ENCODE results near the gene MOSMO. TPM values are rescaled to one million over a fixed set of nuclear protein-coding genes. Genes with fewer than 3 reads are reported as not detected.

Gene MOSMO
- total and polyA plus RNA-seq, 2 of the 4 experiments (the other 2 are of a cell fraction): 10.5 to 16.0 TPM

- H3K4me2 ChIP-seq (ENCODE audit: low read depth, low read length): no peak overlapping the region
- H2BK15ac ChIP-seq (ENCODE audit: low read depth, low read length): no peak overlapping the region
- no CpG with 5 or more reads among the region's 3 CpGs for WGBS, 2 experiments (ENCODE audit: extremely low coverage in 2 of 2, insufficient read length in 1 of 2)
- peaks cover 4% of the 10 kb centered on the region; the same call in 1 of the 2 replicates for H3K27me3 ChIP-seq (ENCODE audit: control insufficient read depth, insufficient read depth, low read length)
- H3K9ac ChIP-seq (ENCODE audit: low read depth, low read length): no peak overlapping the region
- no peak overlapping the region for H4K91ac ChIP-seq (ENCODE audit: insufficient read depth, low read depth, low read length)
- H3K36me3 ChIP-seq (ENCODE audit: control insufficient read depth, insufficient read depth, low read length): no peaks in the 10 kb centered on the region
- H3K4me3 ChIP-seq (ENCODE audit: insufficient read depth, low read depth, low read length): no peak overlapping the region
- H3K4me1 ChIP-seq (ENCODE audit: control insufficient read depth, insufficient read depth, low read length): no peaks in the 10 kb centered on the region
- H4K20me1 ChIP-seq (ENCODE audit: insufficient read depth, low read length): no peaks in the 10 kb centered on the region
- TF ChIP-seq FOS (IDR thresholded peaks at IDR 0.05; ENCODE audit: low read depth, low read length) (no peak), SMC3 (IDR thresholded peaks at IDR 0.05; ENCODE audit: low read depth, low read length) (no peak), CHD1 (IDR thresholded peaks at IDR 0.05; ENCODE audit: low read depth, low read length) (no peak), ELK1 (IDR thresholded peaks at IDR 0.05; ENCODE audit: borderline replicate concordance, low read depth, low read length) (no peak), RCOR1 (IDR thresholded peaks at IDR 0.05; ENCODE audit: insufficient replicate concordance, low read length) (no peak), BHLHE40 (IDR thresholded peaks at IDR 0.05; ENCODE audit: low read depth, low read length) (no peak), MXI1 (IDR thresholded peaks at IDR 0.05; ENCODE audit: borderline replicate concordance, low read depth, low read length) (no peak), RFX5 (IDR thresholded peaks at IDR 0.05; ENCODE audit: low read depth, low read length) (no peak), NFE2L2 (IDR thresholded peaks at IDR 0.05; ENCODE audit: low read depth, low read length) (no peak), POLR2A (IDR thresholded peaks at IDR 0.05; ENCODE audit: low read depth, low read length) (no peak), RAD21 (IDR thresholded peaks at IDR 0.05; ENCODE audit: low read length) (no peak), CEBPB (IDR thresholded peaks at IDR 0.05; ENCODE audit: low read depth, low read length) (no peak), MAZ (IDR thresholded peaks at IDR 0.05; ENCODE audit: borderline replicate concordance, low read depth, low read length) (no peak), MAFK (IDR thresholded peaks at IDR 0.05; ENCODE audit: low read depth, low read length) (no peak)
- TF ChIP-seq, protein P1, sequence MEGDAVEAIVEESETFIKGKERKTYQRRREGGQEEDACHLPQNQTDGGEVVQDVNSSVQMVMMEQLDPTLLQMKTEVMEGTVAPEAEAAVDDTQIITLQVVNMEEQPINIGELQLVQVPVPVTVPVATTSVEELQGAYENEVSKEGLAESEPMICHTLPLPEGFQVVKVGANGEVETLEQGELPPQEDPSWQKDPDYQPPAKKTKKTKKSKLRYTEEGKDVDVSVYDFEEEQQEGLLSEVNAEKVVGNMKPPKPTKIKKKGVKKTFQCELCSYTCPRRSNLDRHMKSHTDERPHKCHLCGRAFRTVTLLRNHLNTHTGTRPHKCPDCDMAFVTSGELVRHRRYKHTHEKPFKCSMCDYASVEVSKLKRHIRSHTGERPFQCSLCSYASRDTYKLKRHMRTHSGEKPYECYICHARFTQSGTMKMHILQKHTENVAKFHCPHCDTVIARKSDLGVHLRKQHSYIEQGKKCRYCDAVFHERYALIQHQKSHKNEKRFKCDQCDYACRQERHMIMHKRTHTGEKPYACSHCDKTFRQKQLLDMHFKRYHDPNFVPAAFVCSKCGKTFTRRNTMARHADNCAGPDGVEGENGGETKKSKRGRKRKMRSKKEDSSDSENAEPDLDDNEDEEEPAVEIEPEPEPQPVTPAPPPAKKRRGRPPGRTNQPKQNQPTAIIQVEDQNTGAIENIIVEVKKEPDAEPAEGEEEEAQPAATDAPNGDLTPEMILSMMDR (conservative IDR thresholded peaks at IDR 0.05; ENCODE audit: low read depth, low read length): no peak
- TF ChIP-seq, protein P2, sequence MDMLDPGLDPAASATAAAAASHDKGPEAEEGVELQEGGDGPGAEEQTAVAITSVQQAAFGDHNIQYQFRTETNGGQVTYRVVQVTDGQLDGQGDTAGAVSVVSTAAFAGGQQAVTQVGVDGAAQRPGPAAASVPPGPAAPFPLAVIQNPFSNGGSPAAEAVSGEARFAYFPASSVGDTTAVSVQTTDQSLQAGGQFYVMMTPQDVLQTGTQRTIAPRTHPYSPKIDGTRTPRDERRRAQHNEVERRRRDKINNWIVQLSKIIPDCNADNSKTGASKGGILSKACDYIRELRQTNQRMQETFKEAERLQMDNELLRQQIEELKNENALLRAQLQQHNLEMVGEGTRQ (IDR thresholded peaks at IDR 0.05; ENCODE audit: low read depth, low read length): no peak
- no peak overlapping the region for H2BK120ac ChIP-seq (ENCODE audit: low read depth, low read length)
- no peaks in the 10 kb centered on the region for H3K79me1 ChIP-seq (ENCODE audit: low read depth in 1 of 2, low read length in 2 of 2)
- H3K4ac ChIP-seq (ENCODE audit: low read depth, low read length): no peak overlapping the region
- H2AK9ac ChIP-seq (replicated peaks; ENCODE audit: low read depth, low read length, poor library complexity): peak overlapping the region; percentile 31
- DNase-seq: no peak
- no peaks in the 10 kb centered on the region for H3K9me1 ChIP-seq (ENCODE audit: insufficient read depth, low read length)
- no peak overlapping the region for H3K27ac ChIP-seq (ENCODE audit: insufficient read depth, low read length)
- CTCF ChIA-PET: interaction anchor here (0.6 kb wide), 1 partner anchor 521 kb away, joined by 3 read pairs; no protein-coding TSS in a partner anchor
- POLR2A ChIA-PET (ENCODE audit: unreplicated experiment): no interaction called here
- BruUV-seq (replicated peaks): no TSS peak
- H2AFZ ChIP-seq (replicated peaks; ENCODE audit: low read length, poor library complexity): no peak overlapping the region
- intact Hi-C loops (cut with micrococcal nuclease): no loop called here
- ATAC-seq (ENCODE audit: low read depth): no peak
- no peak overlapping the region for H2BK20ac ChIP-seq (ENCODE audit: low read depth, low read length)
- H3K56ac ChIP-seq (ENCODE audit: extremely low read depth, insufficient read depth, low read length): no peak overlapping the region
- H2BK5ac ChIP-seq (ENCODE audit: low read depth, low read length, poor library complexity, severe bottlenecking): no peak overlapping the region
- no peak overlapping the region for H4K8ac ChIP-seq (ENCODE audit: low read depth in 2 of 2, low read length in 2 of 2)
- H3K18ac ChIP-seq (ENCODE audit: low read depth, low read length): no peak overlapping the region
- H3K23ac ChIP-seq (ENCODE audit: low read depth, low read length): no peak overlapping the region
- no peak overlapping the region for H2AK5ac ChIP-seq (ENCODE audit: low read depth, low read length)
- H3K9me3 ChIP-seq (ENCODE audit: control insufficient read depth, insufficient read depth, low read length): no peaks in the 10 kb centered on the region
- dilution Hi-C loops (cut with HindIII; ENCODE audit: low sequenced_read_pairs, unreplicated experiment): no loop called here
- H4K5ac ChIP-seq (ENCODE audit: low read depth, low read length): no peak overlapping the region
- H3K14ac ChIP-seq (replicated peaks; ENCODE audit: low read depth, low read length): no peak overlapping the region
- in situ Hi-C loops (cut with MboI; ENCODE audit: low sequenced_read_pairs): no loop called here
Measured at GRCh38 chr16:22123146-22123545, 115.2 kb downstream of the MOSMO start.
